Endothelial cell (in vitro differentiated cells): ENCODE data around the gene LTF. TPM values are rescaled to one million over a fixed set of nuclear protein-coding genes. Genes with fewer than 3 reads are reported as not detected.

Source experiments
- DNase-seq: peaks from one replicate; pipeline ENCODE4 v3.0.0; 2021; ENCODE audit warnings: low spot score
- H3K27ac Mint-ChIP-seq: one replicate; pipeline ENCODE4 v1.8.0; 2021; ENCODE audit warnings: mixed read lengths, inconsistent platforms; ENCODE audit not compliant: unreplicated experiment
- H3K27me3 Mint-ChIP-seq: one replicate; pipeline ENCODE4 v1.8.0; 2021; ENCODE audit warnings: mild to moderate bottlenecking, moderate library complexity, mixed read lengths, inconsistent platforms; ENCODE audit not compliant: unreplicated experiment
- H3K36me3 Mint-ChIP-seq: one replicate; pipeline ENCODE4 v1.8.0; 2021; ENCODE audit warnings: mild to moderate bottlenecking, low read depth, mixed read lengths, inconsistent platforms; ENCODE audit not compliant: unreplicated experiment
- H3K4me1 Mint-ChIP-seq: one replicate; pipeline ENCODE4 v1.8.0; 2021; ENCODE audit warnings: mild to moderate bottlenecking, mixed read lengths, inconsistent platforms; ENCODE audit not compliant: unreplicated experiment
- H3K4me3 Mint-ChIP-seq: one replicate; pipeline ENCODE4 v1.8.0; 2021; ENCODE audit warnings: mild to moderate bottlenecking, mixed read lengths, inconsistent platforms; ENCODE audit not compliant: unreplicated experiment
- H3K9me3 Mint-ChIP-seq: one replicate; pipeline ENCODE4 v1.8.0; 2021; ENCODE audit warnings: mixed read lengths, inconsistent platforms; ENCODE audit not compliant: unreplicated experiment
- CTCF ChIP-seq: fragments of 200-600 bp; sonication (generic); IDR thresholded peaks from one replicate; pipeline ENCODE4 v1.5.0; 2021; ENCODE audit warnings: antibody characterized with exemption; ENCODE audit not compliant: unreplicated experiment
- total RNA-seq: library from RNA; stranded (reverse); fragmentation: NEBNext Ultra II Directional; extraction: Animal tissue kit (Norgen Biotek cat#: 25700); gene quantifications from one replicate; pipeline ENCODE4 v1.2.1, GENCODE V29; 2021; ENCODE audit not compliant: unreplicated experiment

LTF gene
- total RNA-seq, 1 donor from 2014 or later: not detected

- DNase-seq: no peak
- Mint-ChIP-seq H3K4me1 (no peaks in the 10 kb centered on the region), H3K4me3 (no peak overlapping the region), H3K27me3 (peaks cover 6% of the 10 kb centered on the region), H3K36me3 (no peaks in the 10 kb centered on the region), H3K9me3 (no peaks in the 10 kb centered on the region), H3K27ac (no peak overlapping the region)
- TF ChIP-seq CTCF: no peak
These were observed 8.6 kb downstream of the LTF start for GRCh38 chr3:46456118-46456517.

DNA sequence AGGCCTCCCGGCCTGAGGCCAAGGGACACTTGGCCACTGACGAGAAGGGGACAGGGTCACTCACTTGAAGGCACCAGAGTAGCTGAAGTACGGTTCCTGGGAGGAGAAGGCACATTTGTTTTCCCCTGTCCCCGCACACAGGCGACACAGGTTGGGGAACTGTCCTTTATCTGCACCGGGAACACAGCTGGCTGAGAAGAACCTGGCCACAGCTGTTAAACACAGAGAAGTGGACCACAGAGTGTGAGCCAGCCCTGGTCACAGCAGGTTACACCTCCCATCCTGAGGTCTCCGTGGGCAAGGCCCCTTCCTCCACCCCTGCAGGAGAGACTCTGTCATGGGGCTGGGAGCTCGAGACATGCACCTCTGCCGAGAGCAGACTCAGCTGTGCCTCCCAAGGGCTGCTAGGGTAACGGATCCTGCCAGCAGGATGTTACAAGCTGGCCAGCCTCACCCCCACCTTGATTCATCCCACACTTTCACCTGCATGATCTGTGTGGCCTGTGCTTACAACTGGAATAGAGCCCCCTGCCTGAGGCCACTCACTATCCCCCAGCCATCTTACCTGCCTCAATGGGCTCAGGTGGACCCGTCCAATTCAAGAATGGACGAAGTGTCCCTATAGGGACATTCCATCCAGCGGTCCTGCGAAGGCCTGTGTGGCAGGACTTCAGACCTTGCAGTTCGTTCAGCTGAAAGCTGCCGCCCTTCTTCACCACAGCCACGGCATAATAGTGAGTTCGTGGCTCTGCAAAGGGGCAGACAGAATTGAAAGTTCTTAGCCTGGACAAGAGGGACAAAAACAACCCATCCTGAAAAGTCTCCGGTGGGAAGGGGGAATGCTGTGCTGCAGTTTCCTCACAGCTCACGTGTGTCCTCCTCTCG, 9.2 kb downstream of the LTF start:
- Mint-ChIP-seq H3K27ac (no peak overlapping the region), H3K4me3 (no peak overlapping the region)
- TF ChIP-seq CTCF: no peak

GRCh38 chr3:46454606-46455005, 10.1 kb downstream of the LTF start:
- Mint-ChIP-seq H3K4me1 (no peaks in the 10 kb centered on the region), H3K36me3 (no peaks in the 10 kb centered on the region), H3K9me3 (no peaks in the 10 kb centered on the region), H3K27me3 (peaks cover 6% of the 10 kb centered on the region), H3K4me3 (no peak overlapping the region), H3K27ac (no peak overlapping the region)
- TF ChIP-seq CTCF: no peak
- no peak for DNase-seq

More for the DNA sequence above, 9.2 kb downstream of the LTF start:
- H3K36me3 Mint-ChIP-seq: no peaks in the 10 kb centered on the region
- H3K27me3 Mint-ChIP-seq: peaks cover 6% of the 10 kb centered on the region
- no peaks in the 10 kb centered on the region for H3K4me1 Mint-ChIP-seq
- H3K9me3 Mint-ChIP-seq: no peaks in the 10 kb centered on the region
- no peak for DNase-seq

- no peak for DNase-seq
- Mint-ChIP-seq H3K27me3 (peaks cover 6% of the 10 kb centered on the region), H3K36me3 (no peaks in the 10 kb centered on the region), H3K4me3 (no peak overlapping the region), H3K27ac (no peak overlapping the region), H3K9me3 (no peaks in the 10 kb centered on the region), H3K4me1 (no peaks in the 10 kb centered on the region)
- TF ChIP-seq CTCF: no peak
These were observed 10.5 kb downstream of the LTF start for GRCh38 chr3:46454209-46454595.

GRCh38 chr3:46453526-46454208, 11.0 kb downstream of the LTF start:
- no peak for DNase-seq
- no peak overlapping the region for H3K27ac Mint-ChIP-seq
- no peaks in the 10 kb centered on the region for H3K9me3 Mint-ChIP-seq
- H3K4me3 Mint-ChIP-seq: no peak overlapping the region
- no peak for TF ChIP-seq CTCF
- H3K36me3 Mint-ChIP-seq: no peaks in the 10 kb centered on the region
- H3K27me3 Mint-ChIP-seq: peaks cover 6% of the 10 kb centered on the region
- H3K4me1 Mint-ChIP-seq: no peaks in the 10 kb centered on the region
